Endothelial cell of umbilical vein (primary cell): Measurements from ENCODE around the gene ANTXRL.

Experiments used
- CTCF ChIP-seq, 2 donors: IDR thresholded peaks; 1 replicate in 1 of 2; 2 replicates in 1 of 2; pipeline ENCODE4 v1.5.1; 2011; ENCODE audit warnings: low read length in 2 of 2, mild to moderate bottlenecking in 2 of 2, moderate library complexity in 2 of 2, control low read depth in 1 of 2, inconsistent platforms in 1 of 2, low read depth in 1 of 2; ENCODE audit not compliant: insufficient read depth in 1 of 2; ENCODE audit errors: extremely low read depth in 1 of 2
- MAX ChIP-seq: IDR thresholded peaks from 2 replicates; pipeline ENCODE4 v1.6.1; 2011; ENCODE audit not compliant: insufficient read depth, insufficient read length
- POLR2AphosphoS5 ChIP-seq: IDR thresholded peaks from 2 replicates; pipeline ENCODE4 v1.6.1; 2012; ENCODE audit warnings: low read depth, mild to moderate bottlenecking, control low read depth, low read length, moderate library complexity; ENCODE audit not compliant: insufficient read depth

- TF ChIP-seq CTCF (IDR thresholded peaks at IDR 0.05; ENCODE audit: extremely low read depth in 1 of 2, insufficient read depth in 1 of 2, low read depth in 1 of 2, low read length in 2 of 2) (no peak), MAX (no peak), POLR2AphosphoS5 (no peak)
Observed at GRCh38 chr10:46250481-46250880, 36.3 kb upstream of the ANTXRL start.
